ENCODE data around the gene CLASP1. TPM values are rescaled to one million over a fixed set of nuclear protein-coding genes. Genes with fewer than 3 reads are reported as not detected.

CLASP1 gene
- total RNA-seq, 1 experiment from 2014 or later: 81.9 TPM

DNA sequence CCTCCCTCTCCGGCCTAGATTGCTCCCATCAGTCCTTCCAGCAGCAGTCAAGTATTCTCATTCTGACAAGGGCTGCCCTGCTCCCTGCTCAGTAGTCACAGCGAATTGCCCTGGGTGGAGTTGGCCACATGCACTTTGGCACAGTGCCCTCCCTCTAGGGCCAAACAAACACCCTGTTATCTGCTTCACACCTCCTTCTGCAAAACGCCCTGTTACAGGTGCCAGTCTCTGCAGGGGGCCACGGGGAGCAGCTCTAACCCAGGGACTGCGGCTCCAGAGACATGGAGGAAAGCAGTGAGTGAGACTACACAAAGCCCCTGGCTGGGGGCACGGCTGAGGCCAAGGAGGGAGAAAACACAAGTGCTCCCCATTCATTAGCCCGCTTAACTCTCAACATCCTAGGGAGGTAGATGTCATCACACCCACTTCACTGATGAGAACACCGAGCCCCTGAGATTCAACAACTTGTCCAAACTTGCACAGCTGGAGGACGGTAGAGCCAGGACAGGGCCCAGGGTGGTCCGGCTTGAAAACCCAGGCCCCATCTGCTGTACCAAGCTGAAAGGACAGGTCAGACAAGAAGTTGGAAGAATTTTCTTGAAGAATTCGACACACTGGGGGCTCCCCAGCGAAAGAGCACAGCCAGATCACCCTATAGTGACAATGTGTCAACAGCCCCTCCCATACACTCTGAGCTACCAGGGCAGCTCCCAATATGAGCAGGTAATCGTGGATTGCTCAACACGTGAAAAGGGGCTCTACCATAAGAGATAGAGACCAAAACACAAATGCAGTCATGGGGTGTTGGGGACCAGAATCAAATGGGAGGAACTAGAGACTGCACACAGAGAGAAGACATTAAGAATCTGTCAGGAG is 355.6 kb downstream of the CLASP1 start:
- no peaks in the 10 kb centered on the region for H3K27me3 Mint-ChIP-seq (ENCODE audit: insufficient read depth, unreplicated experiment)
- intact Hi-C loops (cut with micrococcal nuclease): no loop called here
- H3K4me3 Mint-ChIP-seq (ENCODE audit: unreplicated experiment): no peak overlapping the region
- H3K9me3 Mint-ChIP-seq (ENCODE audit: unreplicated experiment): no peaks in the 10 kb centered on the region
- no peaks in the 10 kb centered on the region for H3K36me3 Mint-ChIP-seq (ENCODE audit: insufficient read depth, unreplicated experiment)
- H3K4me1 Mint-ChIP-seq (ENCODE audit: insufficient read depth, unreplicated experiment): peaks cover 16% of the 10 kb centered on the region
- peak; percentile 26 for DNase-seq (ENCODE audit: unreplicated experiment)
- TF ChIP-seq, protein P1, sequence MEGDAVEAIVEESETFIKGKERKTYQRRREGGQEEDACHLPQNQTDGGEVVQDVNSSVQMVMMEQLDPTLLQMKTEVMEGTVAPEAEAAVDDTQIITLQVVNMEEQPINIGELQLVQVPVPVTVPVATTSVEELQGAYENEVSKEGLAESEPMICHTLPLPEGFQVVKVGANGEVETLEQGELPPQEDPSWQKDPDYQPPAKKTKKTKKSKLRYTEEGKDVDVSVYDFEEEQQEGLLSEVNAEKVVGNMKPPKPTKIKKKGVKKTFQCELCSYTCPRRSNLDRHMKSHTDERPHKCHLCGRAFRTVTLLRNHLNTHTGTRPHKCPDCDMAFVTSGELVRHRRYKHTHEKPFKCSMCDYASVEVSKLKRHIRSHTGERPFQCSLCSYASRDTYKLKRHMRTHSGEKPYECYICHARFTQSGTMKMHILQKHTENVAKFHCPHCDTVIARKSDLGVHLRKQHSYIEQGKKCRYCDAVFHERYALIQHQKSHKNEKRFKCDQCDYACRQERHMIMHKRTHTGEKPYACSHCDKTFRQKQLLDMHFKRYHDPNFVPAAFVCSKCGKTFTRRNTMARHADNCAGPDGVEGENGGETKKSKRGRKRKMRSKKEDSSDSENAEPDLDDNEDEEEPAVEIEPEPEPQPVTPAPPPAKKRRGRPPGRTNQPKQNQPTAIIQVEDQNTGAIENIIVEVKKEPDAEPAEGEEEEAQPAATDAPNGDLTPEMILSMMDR (IDR thresholded peaks at IDR 0.05; ENCODE audit: unreplicated experiment): no peak
- ChIA-PET CTCF (interaction anchor here (0.7 to 1.3 kb wide), 4 partner anchors 9 to 73 kb away, joined by 3 to 5 read pairs (median 3); no protein-coding TSS in a partner anchor), POLR2A (interaction anchor here (0.8 kb wide), 1 partner anchor 65 kb away, joined by 3 read pairs; no protein-coding TSS in a partner anchor)
- BruUV-seq (replicated peaks): no TSS peak
- peak overlapping the region; percentile 46 for H3K27ac Mint-ChIP-seq (ENCODE audit: low read depth, unreplicated experiment)

DNA sequence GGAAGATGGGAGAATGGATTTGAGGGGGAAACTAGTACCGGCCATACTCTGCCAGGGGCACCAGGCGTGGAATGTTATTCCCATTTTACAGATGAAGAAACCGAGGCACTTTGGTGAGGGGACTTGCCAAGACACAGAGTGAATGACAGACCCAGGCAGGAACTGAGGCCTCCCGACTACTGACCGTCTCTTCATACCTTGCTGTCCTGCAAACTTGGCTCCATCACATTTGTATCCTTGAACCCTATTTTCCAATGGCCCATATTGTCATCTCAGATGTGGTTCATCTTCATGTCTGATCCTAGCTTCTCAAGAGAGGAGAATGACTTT is 358.0 kb downstream of the CLASP1 start:
- intact Hi-C loops (cut with micrococcal nuclease): no loop called here
- peaks cover 12% of the 10 kb centered on the region for H3K4me1 Mint-ChIP-seq (ENCODE audit: insufficient read depth, unreplicated experiment)
- H3K4me3 Mint-ChIP-seq (ENCODE audit: unreplicated experiment): no peak overlapping the region
- ChIA-PET POLR2A (no interaction called here), CTCF (interaction anchor here (1.2 kb wide), 1 partner anchor 206 kb away, joined by 3 read pairs; no protein-coding TSS in a partner anchor)
- DNase-seq (ENCODE audit: unreplicated experiment): no peak
- no peaks in the 10 kb centered on the region for H3K9me3 Mint-ChIP-seq (ENCODE audit: unreplicated experiment)
- no peaks in the 10 kb centered on the region for H3K36me3 Mint-ChIP-seq (ENCODE audit: insufficient read depth, unreplicated experiment)
- H3K27me3 Mint-ChIP-seq (ENCODE audit: insufficient read depth, unreplicated experiment): no peaks in the 10 kb centered on the region
- no TSS peak for BruUV-seq (replicated peaks)
- peak overlapping the region; percentile 63 for H3K27ac Mint-ChIP-seq (ENCODE audit: low read depth, unreplicated experiment)
- TF ChIP-seq, protein P1 (IDR thresholded peaks at IDR 0.05; ENCODE audit: unreplicated experiment): no peak

DNA sequence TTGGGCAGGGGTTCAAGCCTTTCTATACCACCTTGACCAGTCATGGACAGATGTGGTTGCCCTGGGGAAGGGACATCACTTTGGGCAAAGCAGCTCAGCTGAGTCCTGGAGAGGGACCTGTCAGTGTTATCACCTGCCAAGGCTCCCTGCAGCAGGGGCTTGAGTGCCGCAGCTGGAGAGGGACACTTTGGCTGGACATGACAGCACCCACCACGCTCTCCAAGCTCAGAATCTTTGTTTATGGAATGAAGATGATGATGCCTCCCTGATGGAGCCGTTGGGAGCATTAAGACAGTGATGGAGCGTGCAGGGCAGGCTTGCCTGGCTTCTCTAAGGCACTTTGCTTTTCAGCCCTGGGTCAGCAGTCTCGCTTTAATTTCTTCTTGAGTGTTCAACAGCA is 360.0 kb downstream of the CLASP1 start:
- DNase-seq (ENCODE audit: unreplicated experiment): no peak
- H3K27me3 Mint-ChIP-seq (ENCODE audit: insufficient read depth, unreplicated experiment): no peaks in the 10 kb centered on the region
- CTCF ChIA-PET: interaction anchor here (1.4 kb wide), 1 partner anchor 8 kb away, joined by 3 read pairs; no protein-coding TSS in a partner anchor
- H3K9me3 Mint-ChIP-seq (ENCODE audit: unreplicated experiment): no peaks in the 10 kb centered on the region
- BruUV-seq (replicated peaks): no TSS peak
- TF ChIP-seq, protein P1 (IDR thresholded peaks at IDR 0.05; ENCODE audit: unreplicated experiment): no peak
- H3K36me3 Mint-ChIP-seq (ENCODE audit: insufficient read depth, unreplicated experiment): no peaks in the 10 kb centered on the region
- no peak overlapping the region for H3K4me3 Mint-ChIP-seq (ENCODE audit: unreplicated experiment)
- POLR2A ChIA-PET: interaction anchor here (0.6 kb wide), 1 partner anchor 53 kb away, joined by 5 read pairs; no protein-coding TSS in a partner anchor
- intact Hi-C loops (cut with micrococcal nuclease): no loop called here
- H3K27ac Mint-ChIP-seq (ENCODE audit: low read depth, unreplicated experiment): no peak overlapping the region
- peaks cover 12% of the 10 kb centered on the region for H3K4me1 Mint-ChIP-seq (ENCODE audit: insufficient read depth, unreplicated experiment)

DNA sequence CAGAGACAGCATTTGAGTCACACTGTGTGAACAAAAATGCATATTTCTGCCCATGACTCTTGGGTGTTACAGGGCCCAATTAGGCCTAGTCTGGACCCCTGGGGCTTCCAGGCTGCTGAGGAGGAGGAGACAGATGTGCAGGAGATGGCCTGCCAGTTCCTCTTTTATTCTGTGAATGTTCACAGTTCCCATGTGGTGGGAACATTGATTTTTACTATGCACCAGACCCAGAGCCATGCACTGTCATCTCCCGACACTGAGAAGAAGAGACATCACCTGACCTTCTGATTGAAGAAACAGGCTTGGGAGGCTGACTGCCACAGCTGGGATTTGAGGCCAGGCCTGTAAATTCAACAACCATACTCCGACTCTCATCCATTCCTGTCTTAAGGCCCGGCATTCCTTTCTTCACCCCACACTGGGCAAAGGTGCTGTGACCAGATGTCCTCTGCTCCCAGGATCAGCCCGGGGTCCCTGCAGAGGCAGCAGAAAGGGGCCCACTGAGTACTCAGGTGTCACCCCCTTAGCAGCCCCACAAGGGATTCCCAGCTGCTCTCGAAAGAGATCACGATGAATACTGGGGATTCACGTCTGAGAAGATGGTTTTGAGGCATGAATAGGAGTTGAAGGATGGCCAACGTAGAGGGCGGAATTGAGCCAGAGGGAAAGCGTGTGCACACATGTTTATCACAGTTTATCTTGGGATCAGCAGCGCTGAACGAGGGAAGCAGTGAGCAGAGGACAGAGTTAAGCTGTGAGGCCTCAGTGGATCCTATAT is 360.6 kb downstream of the CLASP1 start:
- Mint-ChIP-seq H3K36me3 (ENCODE audit: insufficient read depth, unreplicated experiment) (no peaks in the 10 kb centered on the region), H3K9me3 (ENCODE audit: unreplicated experiment) (no peaks in the 10 kb centered on the region), H3K27ac (ENCODE audit: low read depth, unreplicated experiment) (no peak overlapping the region), H3K27me3 (ENCODE audit: insufficient read depth, unreplicated experiment) (no peaks in the 10 kb centered on the region), H3K4me1 (ENCODE audit: insufficient read depth, unreplicated experiment) (peaks cover 12% of the 10 kb centered on the region), H3K4me3 (ENCODE audit: unreplicated experiment) (no peak overlapping the region)
- ChIA-PET POLR2A (interaction anchor here (0.6 to 1.3 kb wide), 3 partner anchors 13 to 54 kb away, joined by 3 to 5 read pairs (median 3); no protein-coding TSS in a partner anchor), CTCF (interaction anchor here (0.6 to 1.4 kb wide), 2 partner anchors 9 to 35 kb away, joined by 3 to 4 read pairs; no protein-coding TSS in a partner anchor)
- intact Hi-C loops (cut with micrococcal nuclease): no loop called here
- no peak for DNase-seq (ENCODE audit: unreplicated experiment)
- BruUV-seq (replicated peaks): no TSS peak
- TF ChIP-seq, protein P1 (IDR thresholded peaks at IDR 0.05; ENCODE audit: unreplicated experiment): no peak

Data from MCF 10A (cell line).